Liver (tissue), 9 donors: ENCODE measurements around the gene TRIM8. TPM values are rescaled to one million over a fixed set of nuclear protein-coding genes. Genes with fewer than 3 reads are reported as not detected.
"Not testable (repeated sequence)": the region's sequence is repeated elsewhere in the genome, so short reads cannot be mapped to it uniquely, and the experiment has no call there.

Experiments
- DNase-seq: peaks from one replicate; pipeline ENCODE4 v3.0.0-alpha.2; 2017; ENCODE audit warnings: low spot score
- H3K27ac ChIP-seq, 2 donors: one replicate each; pipeline ENCODE4 v1.7.0; 2013; ENCODE audit warnings: inconsistent platforms in 2 of 2, low read length in 2 of 2, control low read depth in 1 of 2, low read depth in 1 of 2, mild to moderate bottlenecking in 1 of 2
- H3K27me3 ChIP-seq, 4 donors: one replicate each; pipeline versions ENCODE4 v1.6.1 to v1.7.0; 2013; ENCODE audit warnings: low read length in 3 of 4, inconsistent platforms in 1 of 4, mild to moderate bottlenecking in 1 of 4, moderate library complexity in 1 of 4; ENCODE audit not compliant: control insufficient read depth in 4 of 4, insufficient read depth in 4 of 4
- H3K36me3 ChIP-seq, 4 donors: one replicate each; pipeline versions ENCODE4 v1.6.1 to v1.7.0; 2013; ENCODE audit warnings: low read length in 3 of 4, mild to moderate bottlenecking in 3 of 4, low read depth in 1 of 4, moderate library complexity in 1 of 4; ENCODE audit not compliant: control insufficient read depth in 4 of 4, insufficient read depth in 3 of 4
- H3K4me1 ChIP-seq, 4 donors: one replicate each; pipeline versions ENCODE4 v1.6.1 to v1.7.0; 2013; ENCODE audit warnings: low read length in 3 of 4, mild to moderate bottlenecking in 3 of 4, moderate library complexity in 1 of 4; ENCODE audit not compliant: control insufficient read depth in 4 of 4, insufficient read depth in 4 of 4
- H3K4me3 ChIP-seq, 3 donors: one replicate each; pipeline versions ENCODE4 v1.6.1 to v1.7.0; 2013; ENCODE audit warnings: low read length in 3 of 3, control low read depth in 1 of 3, low read depth in 1 of 3, mild to moderate bottlenecking in 1 of 3
- H3K9ac ChIP-seq, 2 donors: one replicate each; pipeline ENCODE4 v1.7.0; 2013; ENCODE audit warnings: low read length in 2 of 2, mild to moderate bottlenecking in 2 of 2, moderate library complexity in 2 of 2, control low read depth in 1 of 2, low read depth in 1 of 2
- H3K9me3 ChIP-seq, 4 donors: one replicate each; pipeline versions ENCODE4 v1.6.1 to v1.7.0; 2013; ENCODE audit warnings: low read length in 3 of 4; ENCODE audit not compliant: control insufficient read depth in 4 of 4
- EGR1 ChIP-seq, 2 donors: IDR thresholded peaks; 2 replicates each; pipeline ENCODE4 v1.6.1; 2016 to 2018; ENCODE audit warnings: antibody characterized with exemption in 2 of 2, low read depth in 2 of 2
- FOXA1 ChIP-seq: IDR thresholded peaks from 2 replicates; pipeline ENCODE4 v1.6.1; 2016; ENCODE audit warnings: antibody characterized with exemption
- FOXA2 ChIP-seq: IDR thresholded peaks from 2 replicates; pipeline ENCODE4 v1.6.1; 2016; ENCODE audit warnings: antibody characterized with exemption
- HNF4G ChIP-seq: IDR thresholded peaks from 2 replicates; pipeline ENCODE4 v1.6.1; 2016; ENCODE audit warnings: antibody characterized with exemption
- JUND ChIP-seq, 2 donors: IDR thresholded peaks; 2 replicates each; pipeline ENCODE4 v1.6.1; 2016; ENCODE audit warnings: antibody characterized with exemption in 2 of 2
- NR2F2 ChIP-seq: IDR thresholded peaks from 2 replicates; pipeline ENCODE4 v1.6.1; 2016; ENCODE audit warnings: antibody characterized with exemption
- RAD21 ChIP-seq, 2 donors: IDR thresholded peaks; 2 replicates each; pipeline ENCODE4 v1.6.1; 2016; ENCODE audit warnings: antibody characterized with exemption in 2 of 2, mild to moderate bottlenecking in 2 of 2
- RXRA ChIP-seq, 2 donors: IDR thresholded peaks; 2 replicates each; pipeline ENCODE4 v1.6.1; 2017 to 2018; ENCODE audit warnings: antibody characterized with exemption in 2 of 2, mild to moderate bottlenecking in 1 of 2
- SP1 ChIP-seq: IDR thresholded peaks from 2 replicates; pipeline ENCODE4 v1.6.1; 2018; ENCODE audit warnings: antibody characterized with exemption, mild to moderate bottlenecking
- TAF1 ChIP-seq: conservative IDR thresholded peaks from 2 replicates; pipeline ENCODE4 v1.6.1; 2016; ENCODE audit warnings: antibody characterized with exemption, mild to moderate bottlenecking
- YY1 ChIP-seq: IDR thresholded peaks from 2 replicates; pipeline ENCODE4 v1.6.1; 2016; ENCODE audit warnings: antibody characterized with exemption, mild to moderate bottlenecking
- WGBS: extraction: QIAGEN DNeasy Blood & Tissue Kit; methylation state at CpG from one replicate; pipeline ENCODE4 v1.1.7; 2013; 5-methylcytosine and 5-hydroxymethylcytosine counted together
- polyA plus RNA-seq, 2 donors: library from polyadenylated mRNA; stranded (reverse) in 1 of 2; unstranded in 1 of 2; fragments of 200-250 nt in 1 of 2; fragments of >200 nt in 1 of 2; fragmentation: Nextera tagmentation in 1 of 2; extraction: Ambion mirVana in 1 of 2; gene quantifications; one replicate each; pipeline versions ENCODE4 v1.2.1 to v1.2.3, GENCODE V29; 2013 to 2015
- total RNA-seq, 2 donors: library from RNA; depleted of rRNA; stranded (reverse); fragments of >200 nt; gene quantifications; one replicate each; pipeline ENCODE4 v1.2.3, GENCODE V29; 2014
- TF ChIP-seq, protein P1 (sequence below): IDR thresholded peaks from 2 replicates; pipeline ENCODE4 v1.6.1; 2016; ENCODE audit warnings: antibody characterized with exemption
- TF ChIP-seq, protein P2 (sequence below): IDR thresholded peaks from 2 replicates; pipeline ENCODE4 v1.6.1; 2016; ENCODE audit warnings: antibody characterized with exemption
- TF ChIP-seq, protein P3 (sequence below): fragments of 150-350 bp; IDR thresholded peaks from 2 replicates; pipeline ENCODE4 v1.5.1; 2017; ENCODE audit warnings: improper control_type of control experiment, low read depth, low read length; ENCODE audit not compliant: missing input control
- TF ChIP-seq, protein P4 (sequence below): IDR thresholded peaks from 2 replicates; pipeline ENCODE4 v1.6.1; 2016; ENCODE audit warnings: antibody characterized with exemption, mild to moderate bottlenecking
- TF ChIP-seq, protein P5 (sequence below): IDR thresholded peaks from 2 replicates; pipeline ENCODE4 v1.6.1; 2016; ENCODE audit warnings: antibody characterized with exemption
- donor health status: healthy.
- donor health status: healthy.
- donor health status: healthy.
- donor health status: healthy.
- donor health status: healthy.

Gene TRIM8
- total and polyA plus RNA-seq, 4 donors = 15.8 to 45.3 (median 30.6) TPM

DNA sequence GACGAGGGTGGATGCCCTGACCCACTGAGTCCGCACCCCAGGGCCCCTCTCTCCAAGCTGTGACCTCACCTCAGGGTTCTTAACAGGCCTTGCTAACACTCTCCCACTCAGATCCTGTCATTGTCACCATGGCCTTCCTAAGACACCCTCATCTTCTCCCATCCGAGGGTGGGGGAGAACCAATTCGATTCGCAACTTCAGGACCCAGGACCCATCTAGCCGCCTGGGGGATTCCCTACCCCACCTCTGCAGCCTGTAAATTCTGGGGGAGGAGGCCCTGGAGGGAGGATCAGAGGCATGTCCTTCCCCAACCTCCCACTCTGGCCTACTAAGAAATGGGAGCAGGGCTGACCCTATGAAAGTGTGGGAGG, 17.4 kb downstream of the TRIM8 start:
- H3K27ac ChIP-seq = no peak overlapping the region
- no peak overlapping the region for H3K4me3 ChIP-seq
- H3K9me3 ChIP-seq = no peaks in the 10 kb centered on the region
- H3K4me1 ChIP-seq = peaks cover 5 to 15% (median 8%) of the 10 kb centered on the region in 4 donors
- H3K36me3 ChIP-seq = peaks cover 5 to 13% (median 6%) of the 10 kb centered on the region in 4 donors
- no peak for DNase-seq
- no peaks in the 10 kb centered on the region for H3K27me3 ChIP-seq
- 70% methylated on average over 6 of the region's 6 CpGs for WGBS
- H3K9ac ChIP-seq = no peak overlapping the region
- TF ChIP-seq RAD21 (IDR thresholded peaks at IDR 0.05) = no peak
- TF ChIP-seq, protein P1, sequence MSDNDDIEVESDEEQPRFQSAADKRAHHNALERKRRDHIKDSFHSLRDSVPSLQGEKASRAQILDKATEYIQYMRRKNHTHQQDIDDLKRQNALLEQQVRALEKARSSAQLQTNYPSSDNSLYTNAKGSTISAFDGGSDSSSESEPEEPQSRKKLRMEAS = no peak
- no peak for TF ChIP-seq SP1
- TF ChIP-seq EGR1 (IDR thresholded peaks at IDR 0.05; ENCODE audit: low read depth in 2 of 2) = no peak
- TF ChIP-seq TAF1 = no peak
- no peak for TF ChIP-seq YY1
- TF ChIP-seq JUND (IDR thresholded peaks at IDR 0.05) = no peak
- no peak for TF ChIP-seq NR2F2
- no peak for TF ChIP-seq FOXA2
- TF ChIP-seq, protein P2, sequence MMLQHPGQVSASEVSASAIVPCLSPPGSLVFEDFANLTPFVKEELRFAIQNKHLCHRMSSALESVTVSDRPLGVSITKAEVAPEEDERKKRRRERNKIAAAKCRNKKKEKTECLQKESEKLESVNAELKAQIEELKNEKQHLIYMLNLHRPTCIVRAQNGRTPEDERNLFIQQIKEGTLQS = no peak
- TF ChIP-seq, protein P3, sequence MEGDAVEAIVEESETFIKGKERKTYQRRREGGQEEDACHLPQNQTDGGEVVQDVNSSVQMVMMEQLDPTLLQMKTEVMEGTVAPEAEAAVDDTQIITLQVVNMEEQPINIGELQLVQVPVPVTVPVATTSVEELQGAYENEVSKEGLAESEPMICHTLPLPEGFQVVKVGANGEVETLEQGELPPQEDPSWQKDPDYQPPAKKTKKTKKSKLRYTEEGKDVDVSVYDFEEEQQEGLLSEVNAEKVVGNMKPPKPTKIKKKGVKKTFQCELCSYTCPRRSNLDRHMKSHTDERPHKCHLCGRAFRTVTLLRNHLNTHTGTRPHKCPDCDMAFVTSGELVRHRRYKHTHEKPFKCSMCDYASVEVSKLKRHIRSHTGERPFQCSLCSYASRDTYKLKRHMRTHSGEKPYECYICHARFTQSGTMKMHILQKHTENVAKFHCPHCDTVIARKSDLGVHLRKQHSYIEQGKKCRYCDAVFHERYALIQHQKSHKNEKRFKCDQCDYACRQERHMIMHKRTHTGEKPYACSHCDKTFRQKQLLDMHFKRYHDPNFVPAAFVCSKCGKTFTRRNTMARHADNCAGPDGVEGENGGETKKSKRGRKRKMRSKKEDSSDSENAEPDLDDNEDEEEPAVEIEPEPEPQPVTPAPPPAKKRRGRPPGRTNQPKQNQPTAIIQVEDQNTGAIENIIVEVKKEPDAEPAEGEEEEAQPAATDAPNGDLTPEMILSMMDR = no peak

DNA sequence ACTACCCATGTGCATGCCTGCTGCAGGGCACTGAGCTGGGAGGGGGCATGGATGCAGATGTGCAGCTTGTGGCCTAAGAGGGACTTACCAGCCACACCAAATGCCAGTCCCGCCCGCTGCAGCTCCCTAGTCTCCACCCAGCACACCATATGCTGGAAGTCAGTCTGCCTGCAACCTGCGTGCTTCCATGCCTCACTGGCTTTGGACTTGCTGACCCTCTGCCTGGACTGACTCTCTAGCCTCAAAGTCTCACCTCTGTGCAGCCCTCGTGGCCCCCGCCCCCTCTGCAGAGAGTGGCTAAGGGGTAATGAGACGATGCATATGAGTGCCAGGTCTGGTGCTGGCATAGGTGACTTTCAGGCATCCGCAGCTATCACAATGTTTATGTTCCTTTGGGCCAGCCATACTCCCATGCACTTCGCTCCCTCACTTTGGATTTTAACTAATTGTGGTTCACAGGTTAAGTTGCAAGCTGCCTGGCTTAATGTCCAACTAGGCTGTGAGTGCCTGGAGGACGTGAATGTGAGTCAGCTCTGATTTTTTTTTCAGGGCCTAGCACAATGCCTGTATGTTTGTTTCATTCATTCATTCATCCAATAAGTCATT, 21.7 kb downstream of the TRIM8 start:
- Histone ChIP-seq H3K27me3 (no peaks in the 10 kb centered on the region), H3K27ac (no peak overlapping the region), H3K9me3 (no peaks in the 10 kb centered on the region), H3K9ac (no peak overlapping the region), H3K4me3 (no peak overlapping the region), H3K4me1 (peaks cover 0 to 5% (median under 1%) of the 10 kb centered on the region in 4 donors), H3K36me3 (no peaks in the 10 kb centered on the region)
- TF ChIP-seq RXRA (IDR thresholded peaks at IDR 0.05) = no peak
- TF ChIP-seq EGR1 (IDR thresholded peaks at IDR 0.05; ENCODE audit: low read depth in 2 of 2) = no peak
- TF ChIP-seq YY1 = no peak
- TF ChIP-seq FOXA1 = no peak
- TF ChIP-seq RAD21 (IDR thresholded peaks at IDR 0.05) = no peak
- TF ChIP-seq, protein P4, sequence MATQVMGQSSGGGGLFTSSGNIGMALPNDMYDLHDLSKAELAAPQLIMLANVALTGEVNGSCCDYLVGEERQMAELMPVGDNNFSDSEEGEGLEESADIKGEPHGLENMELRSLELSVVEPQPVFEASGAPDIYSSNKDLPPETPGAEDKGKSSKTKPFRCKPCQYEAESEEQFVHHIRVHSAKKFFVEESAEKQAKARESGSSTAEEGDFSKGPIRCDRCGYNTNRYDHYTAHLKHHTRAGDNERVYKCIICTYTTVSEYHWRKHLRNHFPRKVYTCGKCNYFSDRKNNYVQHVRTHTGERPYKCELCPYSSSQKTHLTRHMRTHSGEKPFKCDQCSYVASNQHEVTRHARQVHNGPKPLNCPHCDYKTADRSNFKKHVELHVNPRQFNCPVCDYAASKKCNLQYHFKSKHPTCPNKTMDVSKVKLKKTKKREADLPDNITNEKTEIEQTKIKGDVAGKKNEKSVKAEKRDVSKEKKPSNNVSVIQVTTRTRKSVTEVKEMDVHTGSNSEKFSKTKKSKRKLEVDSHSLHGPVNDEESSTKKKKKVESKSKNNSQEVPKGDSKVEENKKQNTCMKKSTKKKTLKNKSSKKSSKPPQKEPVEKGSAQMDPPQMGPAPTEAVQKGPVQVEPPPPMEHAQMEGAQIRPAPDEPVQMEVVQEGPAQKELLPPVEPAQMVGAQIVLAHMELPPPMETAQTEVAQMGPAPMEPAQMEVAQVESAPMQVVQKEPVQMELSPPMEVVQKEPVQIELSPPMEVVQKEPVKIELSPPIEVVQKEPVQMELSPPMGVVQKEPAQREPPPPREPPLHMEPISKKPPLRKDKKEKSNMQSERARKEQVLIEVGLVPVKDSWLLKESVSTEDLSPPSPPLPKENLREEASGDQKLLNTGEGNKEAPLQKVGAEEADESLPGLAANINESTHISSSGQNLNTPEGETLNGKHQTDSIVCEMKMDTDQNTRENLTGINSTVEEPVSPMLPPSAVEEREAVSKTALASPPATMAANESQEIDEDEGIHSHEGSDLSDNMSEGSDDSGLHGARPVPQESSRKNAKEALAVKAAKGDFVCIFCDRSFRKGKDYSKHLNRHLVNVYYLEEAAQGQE = no peak
- TF ChIP-seq, protein P5, sequence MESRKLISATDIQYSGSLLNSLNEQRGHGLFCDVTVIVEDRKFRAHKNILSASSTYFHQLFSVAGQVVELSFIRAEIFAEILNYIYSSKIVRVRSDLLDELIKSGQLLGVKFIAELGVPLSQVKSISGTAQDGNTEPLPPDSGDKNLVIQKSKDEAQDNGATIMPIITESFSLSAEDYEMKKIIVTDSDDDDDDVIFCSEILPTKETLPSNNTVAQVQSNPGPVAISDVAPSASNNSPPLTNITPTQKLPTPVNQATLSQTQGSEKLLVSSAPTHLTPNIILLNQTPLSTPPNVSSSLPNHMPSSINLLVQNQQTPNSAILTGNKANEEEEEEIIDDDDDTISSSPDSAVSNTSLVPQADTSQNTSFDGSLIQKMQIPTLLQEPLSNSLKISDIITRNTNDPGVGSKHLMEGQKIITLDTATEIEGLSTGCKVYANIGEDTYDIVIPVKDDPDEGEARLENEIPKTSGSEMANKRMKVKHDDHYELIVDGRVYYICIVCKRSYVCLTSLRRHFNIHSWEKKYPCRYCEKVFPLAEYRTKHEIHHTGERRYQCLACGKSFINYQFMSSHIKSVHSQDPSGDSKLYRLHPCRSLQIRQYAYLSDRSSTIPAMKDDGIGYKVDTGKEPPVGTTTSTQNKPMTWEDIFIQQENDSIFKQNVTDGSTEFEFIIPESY = no peak
- TF ChIP-seq, protein P2 = no peak
- TF ChIP-seq JUND (IDR thresholded peaks at IDR 0.05) = no peak
- TF ChIP-seq NR2F2 = no peak
- TF ChIP-seq HNF4G = no peak
- DNase-seq = no peak
- 81% methylated on average over 9 of the region's 9 CpGs for WGBS

DNA sequence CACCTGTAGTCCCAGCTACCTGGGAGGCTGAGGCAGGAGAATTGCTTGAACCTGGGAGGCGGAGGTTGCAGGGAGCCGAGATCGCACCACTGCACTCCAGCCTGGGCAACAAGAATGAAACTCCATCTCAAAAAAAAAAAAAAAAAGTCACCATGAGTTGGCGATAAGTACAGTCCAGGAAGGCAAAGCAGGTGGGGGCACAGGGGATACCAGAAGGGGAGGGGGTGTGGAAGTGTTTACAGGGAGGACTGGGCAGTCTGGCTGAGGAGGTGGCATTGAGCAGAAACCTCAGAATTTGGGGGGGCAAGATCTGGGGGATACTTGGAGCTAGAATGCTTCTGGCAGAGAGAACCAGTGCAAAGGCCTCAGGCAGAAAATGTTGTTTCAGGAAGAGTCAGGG, 23.1 kb downstream of the TRIM8 start:
- not testable (repeated sequence) for H3K4me3 ChIP-seq, H3K36me3 ChIP-seq, H3K4me1 ChIP-seq, H3K27me3 ChIP-seq, DNase-seq, H3K9me3 ChIP-seq, H3K27ac ChIP-seq, H3K9ac ChIP-seq
- WGBS = 94% methylated on average over 4 of the region's 4 CpGs
